Measurements from ENCODE around the gene ATRNL1.

DNA sequence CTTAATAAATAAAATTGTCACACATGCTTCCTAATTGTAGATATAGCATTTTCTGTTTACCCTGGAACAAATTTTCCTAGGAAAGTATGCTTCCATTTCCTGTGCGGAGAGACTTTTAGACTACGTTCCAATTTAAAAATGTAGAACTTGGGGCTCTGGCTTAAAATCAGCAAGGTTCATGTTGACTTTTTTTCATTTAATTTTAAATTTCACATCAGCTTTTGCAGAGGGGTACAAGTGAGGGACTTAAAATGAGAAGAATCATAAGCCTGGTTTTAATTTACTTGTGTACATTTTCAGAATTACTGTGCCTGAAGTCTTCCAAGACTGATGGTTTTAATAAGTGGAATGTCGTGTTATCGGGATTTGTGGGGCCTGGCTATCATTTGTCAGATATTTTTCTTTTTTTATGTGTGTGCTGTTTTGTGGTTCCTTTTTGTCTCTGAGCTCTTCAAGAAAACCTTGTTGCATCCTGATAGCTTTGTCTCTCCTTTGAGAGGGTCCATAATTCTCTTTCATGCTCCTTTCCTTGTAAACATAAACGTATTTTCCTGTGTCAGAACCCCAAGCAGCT lies 8.8 kb upstream of the ATRNL1 start:
- TF ChIP-seq, protein P1, sequence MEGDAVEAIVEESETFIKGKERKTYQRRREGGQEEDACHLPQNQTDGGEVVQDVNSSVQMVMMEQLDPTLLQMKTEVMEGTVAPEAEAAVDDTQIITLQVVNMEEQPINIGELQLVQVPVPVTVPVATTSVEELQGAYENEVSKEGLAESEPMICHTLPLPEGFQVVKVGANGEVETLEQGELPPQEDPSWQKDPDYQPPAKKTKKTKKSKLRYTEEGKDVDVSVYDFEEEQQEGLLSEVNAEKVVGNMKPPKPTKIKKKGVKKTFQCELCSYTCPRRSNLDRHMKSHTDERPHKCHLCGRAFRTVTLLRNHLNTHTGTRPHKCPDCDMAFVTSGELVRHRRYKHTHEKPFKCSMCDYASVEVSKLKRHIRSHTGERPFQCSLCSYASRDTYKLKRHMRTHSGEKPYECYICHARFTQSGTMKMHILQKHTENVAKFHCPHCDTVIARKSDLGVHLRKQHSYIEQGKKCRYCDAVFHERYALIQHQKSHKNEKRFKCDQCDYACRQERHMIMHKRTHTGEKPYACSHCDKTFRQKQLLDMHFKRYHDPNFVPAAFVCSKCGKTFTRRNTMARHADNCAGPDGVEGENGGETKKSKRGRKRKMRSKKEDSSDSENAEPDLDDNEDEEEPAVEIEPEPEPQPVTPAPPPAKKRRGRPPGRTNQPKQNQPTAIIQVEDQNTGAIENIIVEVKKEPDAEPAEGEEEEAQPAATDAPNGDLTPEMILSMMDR (IDR thresholded peaks at IDR 0.05; ENCODE audit: poor library complexity) = no peak
- no peak for TF ChIP-seq EZH2 (IDR thresholded peaks at IDR 0.05; ENCODE audit: borderline replicate concordance)
- no peak for TF ChIP-seq EZH2phosphoT487 (IDR thresholded peaks at IDR 0.05; ENCODE audit: low read depth, severe bottlenecking, unreplicated experiment)

Data from hepatocyte (in vitro differentiated cells).